Psoas muscle (tissue), 8 donors: ENCODE measurements around the gene PALLD. TPM values are rescaled to one million over a fixed set of nuclear protein-coding genes. Genes with fewer than 3 reads are reported as not detected.

Experiments used
- ATAC-seq, 4 donors: fragments of 200-7000 bp; cut with Tn5 transposase; one replicate each; pipeline ENCODE4 v1.9.1; 2020; ENCODE audit warnings: moderate library complexity in 3 of 4, mild to moderate bottlenecking in 2 of 4
- DNase-seq, 2 donors: peaks; one replicate each; pipeline ENCODE4 v3.0.0-alpha.2; 2020
- H3K27ac ChIP-seq: fragments of 200-600 bp; one replicate; pipeline ENCODE4 v1.8.0; 2022
- H3K27me3 ChIP-seq, 3 donors: fragments of 200-600 bp in 1 of 3; one replicate each; pipeline versions ENCODE4 v1.6.1 to v1.8.0; 2013 to 2022; ENCODE audit warnings: low read length in 2 of 3, mild to moderate bottlenecking in 2 of 3, moderate library complexity in 1 of 3; ENCODE audit not compliant: insufficient read depth in 3 of 3
- H3K36me3 ChIP-seq, 2 donors: fragments of 200-600 bp in 1 of 2; one replicate each; pipeline versions ENCODE4 v1.6.1 to v1.8.0; 2013 to 2022; ENCODE audit warnings: low read depth in 1 of 2, mild to moderate bottlenecking in 1 of 2, moderate library complexity in 1 of 2; ENCODE audit not compliant: insufficient read depth in 1 of 2
- H3K4me1 ChIP-seq: fragments of 200-600 bp; one replicate; pipeline ENCODE4 v1.8.0; 2022
- H3K4me3 ChIP-seq: fragments of 200-600 bp; one replicate; pipeline ENCODE4 v1.8.0; 2022; ENCODE audit warnings: mild to moderate bottlenecking
- H3K9me3 ChIP-seq: fragments of 200-600 bp; one replicate; pipeline ENCODE4 v1.8.0; 2022
- CTCF ChIP-seq: fragments of 200-600 bp; IDR thresholded peaks from one replicate; pipeline ENCODE4 v1.8.0; 2022; ENCODE audit warnings: antibody characterized with exemption
- WGBS, 3 donors: extraction: QIAGEN DNeasy Blood & Tissue Kit; methylation state at CpG; one replicate each; pipeline versions ENCODE4 v1.1.6 to v1.1.7; 2013; 5-methylcytosine and 5-hydroxymethylcytosine counted together
- intact Hi-C, 2 donors: fragments of 100-400 bp; cut with DNase I; formaldehyde crosslinking; loops; one replicate each; pipeline versions ENCODE4 v1.11.0 to v1.14.2; 2022
- polyA plus RNA-seq, 3 donors: library from polyadenylated mRNA; stranded (reverse); fragments of 200-250 nt; gene quantifications; one replicate each; pipeline ENCODE4 v1.2.3, GENCODE V29; 2013
- total RNA-seq, 4 donors: library from RNA; stranded (reverse); fragmentation: NEBNext Ultra II Directional in 2 of 4; extraction: Animal tissue kit (Norgen Biotek cat#: 25700) in 2 of 4; gene quantifications; one replicate each; pipeline versions ENCODE4 v1.2.1 to v1.2.4, GENCODE V29; 2021 to 2023
- donor health status: healthy with polysubstance abuse.
- donor health status: DM: no; HTN: no; CAD: no; lungs with moderate emphysema.
- donor health status: Bipolar disorder and iron deficiency.
- donor health status: healthy.
- donor health status: DM: yes; HTN: yes; CAD: no.
- donor health status: DM: no; HTN: no; CAD: no.
- donor health status: DM: no; HTN: no; CAD: no.
- donor health status: DM: yes; HTN: yes; CAD: no.

PALLD gene
- total and polyA plus RNA-seq, 7 donors = 19.2 to 245 (median 168) TPM

- no peak for DNase-seq
- H3K36me3 ChIP-seq = peaks cover 0 to 14% of the 10 kb centered on the region in 2 donors
- no peak overlapping the region for H3K4me3 ChIP-seq
- no peak for ATAC-seq
- 92 to 98% (median 96%) methylated on average over 4 of the region's 4 CpGs for WGBS, 3 donors
- intact Hi-C loops = loop anchor here (5.0 kb wide), 2 partner anchors 205 to 560 kb away; partner anchors contain the start of gene SH3RF1 (in 1 of the 2)
- no peaks in the 10 kb centered on the region for H3K9me3 ChIP-seq
- peaks cover 30% of the 10 kb centered on the region for H3K4me1 ChIP-seq
- peak overlapping the region; percentile 38 for H3K27ac ChIP-seq
- H3K27me3 ChIP-seq = no peaks in the 10 kb centered on the region
- no peak for TF ChIP-seq CTCF
Observed at GRCh38 chr4:168712316-168712890, 215.6 kb downstream of the PALLD start.

GRCh38 chr4:168713253-168713652, 216.4 kb downstream of the PALLD start:
- Histone ChIP-seq H3K9me3 (no peaks in the 10 kb centered on the region), H3K27me3 (no peaks in the 10 kb centered on the region), H3K4me3 (no peak overlapping the region), H3K27ac (no peak overlapping the region), H3K4me1 (peaks cover 38% of the 10 kb centered on the region), H3K36me3 (peaks cover 0 to 14% of the 10 kb centered on the region in 2 donors)
- DNase-seq (no peak), ATAC-seq (no peak)
- intact Hi-C loops = loop anchor here (5.0 kb wide), 2 partner anchors 204 to 559 kb away; partner anchors contain the start of gene SH3RF1 (in 1 of the 2)
- WGBS, 3 donors = 93 to 100% (median 96%) methylated on average over 2 of the region's 2 CpGs
- TF ChIP-seq CTCF = no peak

GRCh38 chr4:168715896-168716295, 219.0 kb downstream of the PALLD start:
- no peak overlapping the region for H3K4me3 ChIP-seq
- H3K4me1 ChIP-seq = peaks cover 28% of the 10 kb centered on the region
- no peak for DNase-seq
- H3K36me3 ChIP-seq = peaks cover 0 to 11% of the 10 kb centered on the region in 2 donors
- H3K9me3 ChIP-seq = no peaks in the 10 kb centered on the region
- H3K27me3 ChIP-seq = no peaks in the 10 kb centered on the region
- ATAC-seq = no peak
- intact Hi-C loops = no loop called here
- no peak overlapping the region for H3K27ac ChIP-seq
- 85 to 90% (median 87%) methylated on average over 7 of the region's 7 CpGs for WGBS, 3 donors
- no peak for TF ChIP-seq CTCF

- Histone ChIP-seq H3K4me3 (no peak overlapping the region), H3K36me3 (peaks cover 0 to 11% of the 10 kb centered on the region in 2 donors), H3K27ac (peak overlapping the region; percentile 2), H3K4me1 (peaks cover 21% of the 10 kb centered on the region), H3K27me3 (no peaks in the 10 kb centered on the region), H3K9me3 (no peaks in the 10 kb centered on the region)
- no peak for TF ChIP-seq CTCF
- ATAC-seq (peak in 3 of 4 donors; percentile 72 to 88 (median 77)), DNase-seq (no peak)
- intact Hi-C loops = no loop called here
- WGBS, 3 donors = 62 to 77% (median 64%) methylated on average over 3 of the region's 3 CpGs
Observed at GRCh38 chr4:168716406-168717129, 219.7 kb downstream of the PALLD start.
